ENCODE measurements around the gene FGF8. TPM values are rescaled to one million over a fixed set of nuclear protein-coding genes. Genes with fewer than 3 reads are reported as not detected.

The FGF8 gene
- total and polyA plus RNA-seq, 2 of the 8 experiments (the other 6 are each of a cell fraction or from before 2014, with no cell fraction given), result 1.1 to 3.9 TPM

DNA sequence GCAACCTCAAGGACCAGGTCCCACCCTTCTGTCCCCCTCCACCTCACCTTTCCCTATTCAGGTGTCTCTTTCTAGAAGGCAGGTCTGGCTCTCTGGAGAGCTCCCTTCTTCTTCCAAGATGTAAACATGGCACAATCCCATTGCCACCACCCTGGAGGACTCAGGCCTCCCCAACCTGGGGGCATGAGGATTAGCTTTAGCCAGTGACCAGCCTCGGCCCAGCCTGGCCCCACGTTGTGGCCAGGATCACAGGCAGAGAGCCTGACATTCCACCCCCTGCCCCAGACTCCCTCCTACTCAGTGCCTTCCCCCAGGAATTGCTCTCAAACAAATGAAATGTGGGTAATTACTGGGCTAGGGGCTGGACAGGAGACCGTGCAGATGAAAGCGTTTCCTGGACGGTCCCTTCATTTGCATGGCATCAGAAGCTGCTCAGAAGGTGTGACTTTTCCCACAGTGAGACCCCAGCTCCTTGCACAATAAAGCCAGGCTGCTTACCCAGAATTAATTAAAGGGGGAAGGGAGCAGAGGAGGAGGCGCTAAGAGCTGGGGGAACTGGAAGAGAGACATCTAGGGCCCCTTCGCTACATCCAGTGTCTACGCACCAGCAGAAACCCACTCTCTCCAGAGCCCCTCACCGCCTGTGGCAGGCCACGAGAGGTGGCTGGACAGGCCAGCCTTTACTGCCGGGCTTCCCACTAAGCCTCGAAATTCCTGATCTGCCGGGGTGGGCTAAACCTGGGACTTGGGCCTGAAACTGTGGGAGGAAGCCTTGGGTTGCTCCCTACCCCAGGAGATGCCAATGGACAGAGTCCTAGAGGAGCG is 7.7 kb downstream of the FGF8 start:
- peak in 1 of 2 experiments; percentile 38 for DNase-seq (ENCODE audit: low read depth in 1 of 2, low spot score in 2 of 2)
- no peak for TF ChIP-seq SIRT6 (IDR thresholded peaks at IDR 0.05; ENCODE audit: low read length)
- TF ChIP-seq TAF7 (optimal IDR thresholded peaks at IDR 0.05; ENCODE audit: borderline replicate concordance, low read depth, low read length), result no peak
- no peak for TF ChIP-seq RAD21 (IDR thresholded peaks at IDR 0.05 in 1 of 2, conservative IDR thresholded peaks at IDR 0.05 in 1 of 2; ENCODE audit: low read depth in 2 of 2, low read length in 2 of 2)
- no peak for TF ChIP-seq RXRA (IDR thresholded peaks at IDR 0.05; ENCODE audit: insufficient read depth, low read depth, low read length)
- TF ChIP-seq SRF (IDR thresholded peaks at IDR 0.05; ENCODE audit: low read depth, low read length), result no peak
- FAIRE-seq, result no peak

More for the DNA sequence above, 7.7 kb downstream of the FGF8 start:
- Histone ChIP-seq H3K9me3 (ENCODE audit: insufficient read depth in 2 of 2, low read depth in 1 of 2, low read length in 1 of 2) (no peaks in the 10 kb centered on the region), H3K4ac (replicated peaks; ENCODE audit: insufficient read length, low read depth, low read length) (no peak overlapping the region), H2BK20ac (ENCODE audit: low read length) (no peak overlapping the region), H4K91ac (replicated peaks; ENCODE audit: insufficient read length, low read length) (no peak overlapping the region), H3K56ac (replicated peaks; ENCODE audit: insufficient read length, low read depth, low read length) (no peak overlapping the region), H3K27me3 (replicated peaks in 1 of 4; ENCODE audit: control insufficient read depth in 3 of 4, extremely low read depth in 1 of 4, insufficient read depth in 3 of 4, low read length in 3 of 4) (peaks cover 8 to 21% (median 18%) of the 10 kb centered on the region in 4 experiments), H3K4me3 (ENCODE audit: extremely low read depth in 1 of 4, insufficient read depth in 2 of 4, low read depth in 3 of 4, low read length in 4 of 4) (no peak overlapping the region), H3K18ac (ENCODE audit: extremely low read depth, low read length) (no peak overlapping the region), H4K20me1 (replicated peaks in 1 of 2; ENCODE audit: control insufficient read depth in 1 of 2, insufficient read depth in 2 of 2, low read length in 2 of 2) (peaks cover 0 to 3% of the 10 kb centered on the region in 2 experiments), H2BK12ac (ENCODE audit: low read depth, low read length) (no peak overlapping the region), H3K79me1 (ENCODE audit: low read depth, low read length) (no peaks in the 10 kb centered on the region), H4K8ac (ENCODE audit: extremely low read depth, insufficient read depth, low read length) (peak overlapping the region; percentile 53; the same call in 1 of the 2 replicates), H3K79me2 (ENCODE audit: control insufficient read depth in 1 of 2, insufficient read depth in 2 of 2, low read length in 2 of 2) (no peaks in the 10 kb centered on the region), H3K23me2 (ENCODE audit: low read depth, low read length) (no peaks in the 10 kb centered on the region), H2BK15ac (ENCODE audit: low read length) (no peak overlapping the region), H3K27ac (ENCODE audit: low read depth, low read length) (no peak overlapping the region), H3K36me3 (ENCODE audit: control insufficient read depth in 2 of 4, insufficient read depth in 4 of 4, low read length in 3 of 4) (no peaks in the 10 kb centered on the region), H2BK5ac (ENCODE audit: low read depth, low read length) (no peak overlapping the region), H3K14ac (ENCODE audit: insufficient read length) (no peak overlapping the region), H2AFZ (ENCODE audit: low read length) (no peak overlapping the region), H3K4me1 (replicated peaks in 1 of 4; ENCODE audit: control insufficient read depth in 3 of 4, insufficient read depth in 4 of 4, low read length in 3 of 4) (peaks cover 7 to 15% (median 13%) of the 10 kb centered on the region in 4 experiments), H4K5ac (ENCODE audit: insufficient read length, low read depth, low read length) (no peak overlapping the region), H3K23ac (ENCODE audit: insufficient read length) (no peak overlapping the region), H3K4me2 (ENCODE audit: insufficient read depth in 1 of 2, low read depth in 2 of 2, low read length in 2 of 2) (no peak overlapping the region), H2BK120ac (replicated peaks; ENCODE audit: low read depth, low read length) (no peak overlapping the region), H2AK5ac (ENCODE audit: low read depth, low read length) (0 out of 2 replicates have a peak overlapping the region, but pooled peaks have one; percentile 65), H3K9ac (replicated peaks in 1 of 4; ENCODE audit: extremely low read depth in 1 of 4, low read depth in 3 of 4, low read length in 3 of 4) (no peak overlapping the region)
- ChIA-PET CTCF (ENCODE audit: partially characterized antibody) (interaction anchor here (0.6 to 9.2 kb wide), 15 partner anchors 9 to 299 kb away, joined by 3 to 100 read pairs (median 4); partner anchors contain the start of gene NPM3), POLR2A (ENCODE audit: partially characterized antibody) (interaction anchor here (0.9 to 1.7 kb wide), 7 partner anchors 9 to 50 kb away, joined by 3 to 6 read pairs (median 3); partner anchors contain the start of genes NPM3 and OGA)
- 85% methylated on average over 14 of the region's 14 CpGs; no CpG with 5 or more reads in 1 of the 2 experiments for WGBS, 2 experiments (ENCODE audit: extremely low coverage in 1 of 2, insufficient coverage in 1 of 2, insufficient read length in 1 of 2, insufficient replicate concordance in 2 of 2, low coverage in 1 of 2, low lambda C conversion rate in 2 of 2, missing lambda C conversion rate in 1 of 2)

Data from H1 (cell line).